ENCODE measurements around the gene CATSPERZ. TPM values are rescaled to one million over a fixed set of nuclear protein-coding genes. Genes with fewer than 3 reads are reported as not detected.

The CATSPERZ gene
- total RNA-seq, 1 donor from 2014 or later: not detected

- DNase-seq: no peak
- peaks cover 9% of the 10 kb centered on the region for H3K4me1 ChIP-seq
- H3K9me3 ChIP-seq: no peaks in the 10 kb centered on the region
- no peak for ATAC-seq
- H3K4me3 ChIP-seq: no peak overlapping the region
- H3K27me3 ChIP-seq: no peaks in the 10 kb centered on the region
- no peak for TF ChIP-seq CTCF (IDR thresholded peaks at IDR 0.05)
- H3K36me3 ChIP-seq: peaks cover 28% of the 10 kb centered on the region
- H3K27ac ChIP-seq: no peak overlapping the region
- intact Hi-C loops (cut with DNase I): no loop called here
Observed at GRCh38 chr11:64275031-64275800, 24.9 kb upstream of the CATSPERZ start.

- H3K36me3 ChIP-seq: peaks cover 28% of the 10 kb centered on the region
- no peak for ATAC-seq
- no peak overlapping the region for H3K4me3 ChIP-seq
- no peaks in the 10 kb centered on the region for H3K27me3 ChIP-seq
- H3K27ac ChIP-seq: no peak overlapping the region
- DNase-seq: no peak
- no peak for TF ChIP-seq CTCF (IDR thresholded peaks at IDR 0.05)
- H3K4me1 ChIP-seq: peaks cover 9% of the 10 kb centered on the region
- intact Hi-C loops (cut with DNase I): no loop called here
- no peaks in the 10 kb centered on the region for H3K9me3 ChIP-seq
Observed at GRCh38 chr11:64275841-64276240, 24.3 kb upstream of the CATSPERZ start.

GRCh38 chr11:64276653-64277431 is 23.3 kb upstream of the CATSPERZ start:
- Histone ChIP-seq H3K9me3 (no peaks in the 10 kb centered on the region), H3K4me1 (peaks cover 11% of the 10 kb centered on the region), H3K27me3 (no peaks in the 10 kb centered on the region), H3K27ac (no peak overlapping the region), H3K36me3 (peaks cover 30% of the 10 kb centered on the region), H3K4me3 (no peak overlapping the region)
- ATAC-seq: peak; percentile 63
- no peak for TF ChIP-seq CTCF (IDR thresholded peaks at IDR 0.05)
- intact Hi-C loops (cut with DNase I): no loop called here
- DNase-seq: no peak

- no peak overlapping the region for H3K4me3 ChIP-seq
- H3K4me1 ChIP-seq: peaks cover 16% of the 10 kb centered on the region
- intact Hi-C loops (cut with DNase I): no loop called here
- no peak overlapping the region for H3K27ac ChIP-seq
- H3K27me3 ChIP-seq: no peaks in the 10 kb centered on the region
- DNase-seq: no peak
- TF ChIP-seq CTCF (IDR thresholded peaks at IDR 0.05): no peak
- no peaks in the 10 kb centered on the region for H3K9me3 ChIP-seq
- H3K36me3 ChIP-seq: peaks cover 38% of the 10 kb centered on the region
- no peak for ATAC-seq
Observed at GRCh38 chr11:64278576-64279190, 21.5 kb upstream of the CATSPERZ start.

- peaks cover 27% of the 10 kb centered on the region for H3K4me1 ChIP-seq
- no peak for TF ChIP-seq CTCF (IDR thresholded peaks at IDR 0.05)
- ATAC-seq: no peak
- no peak overlapping the region for H3K4me3 ChIP-seq
- no peaks in the 10 kb centered on the region for H3K27me3 ChIP-seq
- no peak overlapping the region for H3K27ac ChIP-seq
- no peaks in the 10 kb centered on the region for H3K9me3 ChIP-seq
- no peak for DNase-seq
- intact Hi-C loops (cut with DNase I): no loop called here
- H3K36me3 ChIP-seq: peaks cover 29% of the 10 kb centered on the region
Observed at GRCh38 chr11:64281957-64282770, 18.0 kb upstream of the CATSPERZ start.
